RWPE2 (cell line): ENCODE measurements around the gene GABRA6.

Experiments used
- ATAC-seq: fragments of 200-7000 bp; cut with Tn5 transposase; 3 replicates; pipeline ENCODE4 v1.9.1; 2021; ENCODE audit warnings: low read depth
- DNase-seq: peaks from one replicate; pipeline ENCODE4 v3.0.0-alpha.2; 2020; ENCODE audit warnings: low spot score
- H3K27ac ChIP-seq: fragments of 450-650 bp; 2 replicates; pipeline ENCODE4 v1.5.1; 2017; ENCODE audit warnings: mild to moderate bottlenecking; ENCODE audit not compliant: poor library complexity, severe bottlenecking
- H3K27me3 ChIP-seq: fragments of 250-450 bp; sonication (Bioruptor Pico); 2 replicates; pipeline ENCODE4 v1.5.1; 2021; ENCODE audit warnings: mild to moderate bottlenecking, moderate library complexity; ENCODE audit not compliant: insufficient read depth, poor library complexity, severe bottlenecking
- H3K36me3 ChIP-seq: fragments of 250-450 bp; sonication (Bioruptor Pico); 2 replicates; pipeline ENCODE4 v1.5.1; 2020; ENCODE audit warnings: low read depth, mild to moderate bottlenecking, moderate library complexity
- H3K4me1 ChIP-seq: fragments of 250-450 bp; sonication (Bioruptor Pico); 2 replicates; pipeline ENCODE4 v1.5.1; 2021; ENCODE audit warnings: mild to moderate bottlenecking, moderate library complexity; ENCODE audit not compliant: insufficient read depth, poor library complexity, severe bottlenecking
- H3K4me3 ChIP-seq: fragments of 250-450 bp; sonication (Bioruptor Pico); 2 replicates; pipeline ENCODE4 v1.5.1; 2021; ENCODE audit warnings: mild to moderate bottlenecking, moderate library complexity; ENCODE audit not compliant: severe bottlenecking
- H3K9me3 ChIP-seq: fragments of 250-450 bp; sonication (Bioruptor Pico); 2 replicates; pipeline ENCODE4 v1.5.1; 2021; ENCODE audit warnings: mild to moderate bottlenecking, moderate library complexity; ENCODE audit not compliant: severe bottlenecking
- TF ChIP-seq, protein P1 (sequence below): fragments of 450-650 bp; IDR thresholded peaks from one replicate; pipeline ENCODE4 v1.5.1; 2017; ENCODE audit warnings: mild to moderate bottlenecking, moderate library complexity; ENCODE audit not compliant: poor library complexity, severe bottlenecking

Gene GABRA6

DNA sequence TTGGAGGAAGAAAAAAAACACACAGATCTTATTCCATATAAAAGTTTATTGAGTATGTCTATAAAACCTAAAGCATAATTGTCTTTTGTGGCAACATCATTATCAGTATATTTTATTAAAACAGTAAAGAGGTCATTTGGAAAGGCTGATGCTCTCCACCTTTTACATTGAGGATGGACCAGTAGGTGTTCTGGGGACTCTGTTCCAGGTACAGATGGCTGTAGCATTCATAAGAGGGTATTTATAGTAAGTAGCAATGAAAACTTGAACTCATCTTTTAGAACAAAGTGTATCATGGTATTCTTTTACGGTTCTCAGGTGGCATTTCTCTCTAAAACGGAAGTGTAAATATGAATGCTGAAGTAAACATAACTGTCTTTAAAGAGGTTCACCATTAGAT is 1.8 kb downstream of the GABRA6 start:
- H3K27ac ChIP-seq: no peak overlapping the region
- TF ChIP-seq, protein P1, sequence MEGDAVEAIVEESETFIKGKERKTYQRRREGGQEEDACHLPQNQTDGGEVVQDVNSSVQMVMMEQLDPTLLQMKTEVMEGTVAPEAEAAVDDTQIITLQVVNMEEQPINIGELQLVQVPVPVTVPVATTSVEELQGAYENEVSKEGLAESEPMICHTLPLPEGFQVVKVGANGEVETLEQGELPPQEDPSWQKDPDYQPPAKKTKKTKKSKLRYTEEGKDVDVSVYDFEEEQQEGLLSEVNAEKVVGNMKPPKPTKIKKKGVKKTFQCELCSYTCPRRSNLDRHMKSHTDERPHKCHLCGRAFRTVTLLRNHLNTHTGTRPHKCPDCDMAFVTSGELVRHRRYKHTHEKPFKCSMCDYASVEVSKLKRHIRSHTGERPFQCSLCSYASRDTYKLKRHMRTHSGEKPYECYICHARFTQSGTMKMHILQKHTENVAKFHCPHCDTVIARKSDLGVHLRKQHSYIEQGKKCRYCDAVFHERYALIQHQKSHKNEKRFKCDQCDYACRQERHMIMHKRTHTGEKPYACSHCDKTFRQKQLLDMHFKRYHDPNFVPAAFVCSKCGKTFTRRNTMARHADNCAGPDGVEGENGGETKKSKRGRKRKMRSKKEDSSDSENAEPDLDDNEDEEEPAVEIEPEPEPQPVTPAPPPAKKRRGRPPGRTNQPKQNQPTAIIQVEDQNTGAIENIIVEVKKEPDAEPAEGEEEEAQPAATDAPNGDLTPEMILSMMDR: no peak
- H3K4me3 ChIP-seq: no peak overlapping the region
- H3K36me3 ChIP-seq: no peaks in the 10 kb centered on the region
- H3K27me3 ChIP-seq: peaks cover 4% of the 10 kb centered on the region
- no peaks in the 10 kb centered on the region for H3K9me3 ChIP-seq
- DNase-seq (no peak), ATAC-seq (no peak)
- H3K4me1 ChIP-seq: no peaks in the 10 kb centered on the region

DNA sequence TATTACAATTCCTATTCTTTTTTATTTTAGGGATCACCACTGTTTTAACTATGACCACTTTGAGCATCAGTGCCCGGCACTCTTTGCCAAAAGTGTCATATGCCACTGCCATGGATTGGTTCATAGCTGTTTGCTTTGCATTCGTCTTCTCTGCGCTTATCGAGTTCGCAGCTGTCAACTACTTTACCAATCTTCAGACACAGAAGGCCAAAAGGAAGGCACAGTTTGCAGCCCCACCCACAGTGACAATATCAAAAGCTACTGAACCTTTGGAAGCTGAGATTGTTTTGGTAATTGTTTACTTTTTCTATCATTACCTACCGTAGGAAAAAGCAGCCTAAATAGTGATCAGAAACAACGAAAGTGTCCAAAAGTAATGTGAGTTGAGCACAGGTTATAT is 6.4 kb downstream of the GABRA6 start:
- Histone ChIP-seq H3K36me3 (no peaks in the 10 kb centered on the region), H3K4me1 (no peaks in the 10 kb centered on the region), H3K27ac (no peak overlapping the region), H3K4me3 (no peak overlapping the region), H3K27me3 (peaks cover 7% of the 10 kb centered on the region), H3K9me3 (peaks cover 3% of the 10 kb centered on the region)
- TF ChIP-seq, protein P1: no peak
- DNase-seq (no peak), ATAC-seq (no peak)

DNA sequence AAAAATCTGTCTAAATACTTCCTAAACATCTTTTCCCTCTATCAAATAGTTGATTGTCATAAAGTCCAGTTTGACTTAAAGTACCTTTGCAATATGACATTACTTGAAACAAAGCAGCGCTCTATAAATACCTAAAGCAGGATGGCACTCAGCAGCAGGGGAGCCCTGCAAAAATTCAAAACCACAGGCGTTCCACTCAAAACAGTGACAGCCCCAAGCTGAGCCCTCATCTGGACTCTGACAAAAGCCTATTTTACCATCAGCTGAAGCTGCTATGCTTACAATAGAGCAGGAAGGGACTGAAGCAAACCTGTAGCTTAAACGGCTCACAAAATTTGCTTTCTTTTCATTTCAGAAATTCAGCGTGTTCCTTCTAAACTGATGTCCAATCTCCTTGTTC is 11.5 kb downstream of the GABRA6 start:
- ATAC-seq: no peak
- Histone ChIP-seq H3K27ac (no peak overlapping the region), H3K27me3 (peaks cover 7% of the 10 kb centered on the region), H3K36me3 (no peaks in the 10 kb centered on the region), H3K4me3 (no peak overlapping the region), H3K9me3 (peaks cover 3% of the 10 kb centered on the region), H3K4me1 (no peaks in the 10 kb centered on the region)
- no peak for DNase-seq
- TF ChIP-seq, protein P1: no peak

DNA sequence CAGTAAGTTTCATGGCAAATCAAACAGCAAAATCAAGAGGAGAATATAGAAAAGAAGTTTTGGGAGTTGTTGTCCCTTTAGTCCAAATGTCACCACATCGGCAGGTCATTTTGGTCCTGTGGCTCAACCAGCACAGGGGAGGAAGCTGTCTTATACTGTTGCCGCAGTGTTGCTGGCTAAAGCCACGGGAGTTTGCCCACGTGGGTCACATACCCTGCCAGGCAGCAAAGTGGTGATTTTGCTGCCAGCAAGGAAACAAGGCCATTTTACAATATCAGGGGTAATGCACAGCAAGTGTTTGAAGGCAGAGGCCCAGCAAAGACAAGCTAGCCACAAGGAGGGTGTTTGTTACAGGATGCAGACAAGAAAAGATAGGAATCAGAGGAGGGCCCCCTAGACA is 14.5 kb downstream of the GABRA6 start:
- peaks cover 4% of the 10 kb centered on the region for H3K27me3 ChIP-seq

DNA sequence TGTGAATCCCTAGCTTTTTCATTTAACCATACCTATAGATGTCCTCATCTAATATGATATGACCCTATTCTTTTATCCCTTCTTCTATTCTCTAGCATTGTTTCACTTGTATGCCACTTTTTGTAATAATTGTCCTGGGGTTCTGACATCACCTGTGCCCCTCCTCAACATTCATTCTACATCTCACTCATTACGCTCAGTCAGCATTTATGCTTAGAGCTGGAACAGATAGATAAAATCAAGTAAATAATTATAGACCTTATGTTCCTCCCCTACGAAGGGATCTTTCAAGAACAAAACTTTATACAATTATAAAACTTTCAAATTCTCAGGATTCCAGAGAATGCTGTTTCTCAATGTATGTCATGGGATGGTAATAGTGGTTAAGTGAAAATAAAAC is 18.0 kb downstream of the GABRA6 start:
- Histone ChIP-seq H3K4me1 (no peaks in the 10 kb centered on the region), H3K27ac (no peak overlapping the region), H3K27me3 (no peaks in the 10 kb centered on the region), H3K36me3 (no peaks in the 10 kb centered on the region), H3K4me3 (no peak overlapping the region), H3K9me3 (no peaks in the 10 kb centered on the region)
- ATAC-seq: no peak
- DNase-seq: no peak
- TF ChIP-seq, protein P1: no peak

More for the DNA sequence above, 14.5 kb downstream of the GABRA6 start:
- no peak overlapping the region for H3K27ac ChIP-seq
- TF ChIP-seq, protein P1: no peak
- peaks cover 3% of the 10 kb centered on the region for H3K9me3 ChIP-seq
- no peaks in the 10 kb centered on the region for H3K4me1 ChIP-seq
- DNase-seq: no peak
- H3K36me3 ChIP-seq: no peaks in the 10 kb centered on the region
- no peak for ATAC-seq
- no peak overlapping the region for H3K4me3 ChIP-seq
